Right cardiac atrium (tissue), 5 donors: ENCODE results near the gene TRIM73. TPM values are rescaled to one million over a fixed set of nuclear protein-coding genes. Genes with fewer than 3 reads are reported as not detected.
"Not testable (repeated sequence)": the region's sequence is repeated elsewhere in the genome, so short reads cannot be mapped to it uniquely, and the experiment has no call there.

Source experiments
- ATAC-seq, 2 donors: fragments of 200-7000 bp; cut with Tn5 transposase; one replicate each; pipeline versions ENCODE4 v1.8.0 to v1.9.1; 2020; ENCODE audit warnings: moderate library complexity in 2 of 2, mild to moderate bottlenecking in 1 of 2
- DNase-seq, 3 donors: peaks; one replicate each; pipeline ENCODE4 v3.0.0-alpha.2; 2020
- H3K27ac ChIP-seq: one replicate; pipeline ENCODE4 v1.5.1; 2013; ENCODE audit warnings: mild to moderate bottlenecking, low read length, control low read depth, moderate library complexity
- H3K27me3 ChIP-seq: one replicate; pipeline ENCODE4 v1.6.1; 2013; ENCODE audit not compliant: control insufficient read depth, insufficient read depth
- H3K4me1 ChIP-seq: one replicate; pipeline ENCODE4 v1.6.1; 2013; ENCODE audit warnings: low read length; ENCODE audit not compliant: control insufficient read depth, insufficient read depth
- H3K4me3 ChIP-seq: one replicate; pipeline ENCODE4 v1.5.1; 2013; ENCODE audit warnings: low read length, control low read depth
- H3K9me3 ChIP-seq: one replicate; pipeline ENCODE4 v1.6.1; 2013; ENCODE audit warnings: low read length; ENCODE audit not compliant: control insufficient read depth
- WGBS: extraction: QIAGEN DNeasy Blood & Tissue Kit; methylation state at CpG from one replicate; pipeline ENCODE4 v1.1.7; 2013; 5-methylcytosine and 5-hydroxymethylcytosine counted together
- intact Hi-C, 4 donors: fragments of 100-400 bp; cut with DNase I; formaldehyde crosslinking; loops; one replicate each; pipeline versions ENCODE4 v1.11.0 to v1.14.0; 2022 to 2023
- long read RNA-seq, 4 donors: library from polyadenylated mRNA; unstranded; transcript quantifications; one replicate each; pipeline ENCODE4 v2.0.0, GENCODE V29; 2020 to 2021
- polyA plus RNA-seq: library from polyadenylated mRNA; stranded (reverse); fragments of 200-250 nt; gene quantifications from one replicate; pipeline ENCODE4 v1.2.3, GENCODE V29; 2013
- total RNA-seq, 4 donors: library from RNA; stranded (reverse); fragmentation: NEBNext Ultra II Directional; extraction: Animal tissue kit (Norgen Biotek cat#: 25700); gene quantifications; one replicate each; pipeline ENCODE4 v1.2.1, GENCODE V29; 2021
- donor health status: healthy with polysubstance abuse.
- donor health status: DM: no; HTN: yes; CAD: no.
- donor health status: DM: no; HTN: no; CAD: no.
- donor health status: DM: no; HTN: yes; CAD: no; lungs with severe emphysema.
- donor health status: DM: yes; HTN: yes; CAD: no.

TRIM73 gene
- 1 to 10 TPM; 1.1 to 3.8 (median 1.2) TPM for total RNA-seq
- polyA plus RNA-seq = 1.0 TPM
- long read RNA-seq, donor 1 = 0 reads
- long read RNA-seq, donor 2, partial matches to known transcripts = 0 of 1 reads
- long read RNA-seq, donor 2, other reads (novel, unspliced or antisense) = 1 of 1 reads
- long read RNA-seq, donor 3, partial matches to known transcripts = 1 of 1 reads
- long read RNA-seq, donor 3, other reads (novel, unspliced or antisense) = 0 of 1 reads
- long read RNA-seq, donor 4, partial matches to known transcripts = 0 of 1 reads
- long read RNA-seq, donor 4, other reads (novel, unspliced or antisense) = 1 of 1 reads

DNA sequence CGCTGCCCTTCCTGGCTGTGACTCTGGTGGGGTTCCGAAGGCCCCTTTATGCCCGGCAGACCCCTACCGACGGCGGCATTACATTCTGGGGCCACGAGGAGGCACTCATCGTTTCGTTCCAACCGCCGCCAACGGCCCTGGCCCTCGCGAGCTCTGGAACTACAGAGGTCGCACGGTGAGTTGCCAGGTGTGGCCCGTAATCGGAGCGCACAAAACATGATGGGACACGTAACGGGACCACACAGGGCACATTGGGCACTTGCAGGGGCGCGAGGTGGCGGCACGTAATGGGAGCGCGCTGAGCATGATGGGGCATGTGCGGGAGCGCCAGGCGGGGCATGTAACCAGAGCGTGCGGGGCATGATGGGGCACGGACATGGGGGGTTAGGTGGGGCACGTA is at the start of gene TRIM73:
Gene TRIM73, plus strand, starts transcription at position 301 of the 400 bp plus-strand sequence. CDS start 3,305 bp downstream, outside the sequence.
- intact Hi-C loops, H3K27ac ChIP-seq, H3K9me3 ChIP-seq, H3K4me1 ChIP-seq, H3K27me3 ChIP-seq, H3K4me3 ChIP-seq: not testable (repeated sequence)
- ATAC-seq (peak; percentile 14 to 23), DNase-seq (peak in 1 of 3 donors; percentile 4)
- WGBS = 7% methylated on average over 13 of the region's 34 CpGs

- H3K4me3 ChIP-seq = peak overlapping the region; percentile 34
- H3K27me3 ChIP-seq, intact Hi-C loops, H3K4me1 ChIP-seq, H3K9me3 ChIP-seq: not testable (repeated sequence)
- ATAC-seq = peak; percentile 87 to 92
- under 1% methylated on average over 33 of the region's 70 CpGs for WGBS
- DNase-seq = peak; percentile 2 to 19 (median 12)
- H3K27ac ChIP-seq = peak overlapping the region; percentile 61
Observed at GRCh38 chr7:75358671-75359541, 36.5 kb upstream of the TRIM73 start.

DNA sequence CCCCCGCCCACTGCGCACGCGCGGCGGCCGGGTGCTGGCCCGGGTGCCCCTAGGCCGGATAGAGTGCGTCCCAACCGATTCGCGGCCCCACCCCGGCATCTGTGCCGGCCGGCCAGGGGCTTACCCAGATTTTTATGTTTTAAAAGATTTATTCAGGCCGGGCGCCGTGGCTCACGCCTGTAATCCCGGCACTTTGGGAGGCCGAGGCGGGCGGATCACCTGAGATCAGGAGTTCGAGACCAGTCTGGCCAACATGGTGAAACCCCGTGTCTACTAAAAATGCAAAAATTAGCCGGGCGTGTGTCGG is 35.9 kb upstream of the TRIM73 start:
- DNase-seq, intact Hi-C loops, H3K4me3 ChIP-seq, H3K4me1 ChIP-seq, H3K9me3 ChIP-seq, H3K27me3 ChIP-seq, ATAC-seq, H3K27ac ChIP-seq: not testable (repeated sequence)
- 0% methylated on average over 8 of the region's 29 CpGs for WGBS

DNA sequence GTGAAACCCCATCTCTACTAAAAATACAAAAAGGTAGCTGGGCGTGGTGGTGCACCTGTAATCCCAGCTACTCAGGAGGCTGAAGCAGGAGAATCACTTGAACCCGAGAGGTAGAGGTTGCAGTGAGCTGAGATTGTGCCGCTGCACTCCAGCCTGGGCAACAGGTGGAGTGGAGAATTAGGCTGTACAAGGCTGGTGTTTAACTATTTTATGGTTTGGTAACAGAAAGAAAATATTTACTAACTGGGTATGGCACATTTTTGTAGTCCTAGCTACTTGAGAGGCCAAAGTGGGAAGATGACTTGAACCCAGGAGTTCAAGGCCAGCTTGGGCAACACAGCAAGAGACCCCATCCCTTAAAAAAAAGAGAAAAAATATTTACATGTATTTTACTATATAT is 31.4 kb upstream of the TRIM73 start:
- intact Hi-C loops, DNase-seq, H3K9me3 ChIP-seq, H3K4me3 ChIP-seq, H3K4me1 ChIP-seq, H3K27me3 ChIP-seq, ATAC-seq, H3K27ac ChIP-seq: not testable (repeated sequence)
- WGBS = no CpG with 5 or more reads among the region's 3 CpGs

DNA sequence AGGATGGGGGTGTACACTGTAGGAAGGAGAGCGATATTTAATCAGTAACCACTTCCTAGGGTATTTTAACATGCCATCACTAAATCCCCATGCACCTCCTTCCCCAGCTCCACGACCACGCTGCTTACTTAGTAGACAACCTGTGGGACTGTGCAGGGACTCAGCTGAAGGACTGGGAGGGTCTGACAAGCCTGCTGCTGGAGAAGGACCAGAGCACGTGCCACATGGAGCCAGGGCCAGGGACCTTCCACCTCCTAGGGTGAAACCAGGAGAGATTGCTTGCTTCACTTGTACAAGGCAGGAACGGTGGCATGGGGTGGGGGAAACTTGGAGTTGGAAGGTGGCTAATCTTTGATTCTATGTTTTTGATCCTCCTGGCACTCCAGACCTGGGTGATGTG is 28.8 kb upstream of the TRIM73 start:
- peak in 1 of 2 donors; percentile 27 for ATAC-seq
- H3K9me3 ChIP-seq, H3K4me3 ChIP-seq, DNase-seq, H3K27ac ChIP-seq, intact Hi-C loops, H3K4me1 ChIP-seq, H3K27me3 ChIP-seq: not testable (repeated sequence)
- no CpG with 5 or more reads among the region's 5 CpGs for WGBS

DNA sequence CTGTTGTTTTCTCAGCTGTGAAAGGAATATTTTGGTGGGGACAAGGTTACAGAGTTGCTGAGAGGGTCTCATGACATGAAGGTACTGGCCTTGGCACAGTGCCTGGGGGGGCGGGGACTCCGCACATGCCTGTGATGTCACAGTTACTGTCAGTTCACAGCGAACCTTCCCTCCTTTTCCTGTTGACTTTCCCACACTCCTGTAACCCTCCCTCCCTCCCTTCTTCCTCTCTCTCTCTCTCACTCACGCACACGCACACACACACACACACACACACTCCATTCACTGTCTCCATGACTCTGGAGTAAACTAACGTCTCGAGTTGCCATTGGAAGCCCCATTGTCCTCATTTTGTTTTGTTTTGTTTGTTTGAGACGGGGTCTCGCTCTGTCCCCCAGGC is 28.1 kb upstream of the TRIM73 start:
- intact Hi-C loops, H3K4me3 ChIP-seq, H3K9me3 ChIP-seq, H3K27me3 ChIP-seq, H3K27ac ChIP-seq, H3K4me1 ChIP-seq, DNase-seq: not testable (repeated sequence)
- 20% methylated on average over 1 of the region's 9 CpGs for WGBS
- peak in 1 of 2 donors; percentile 41 for ATAC-seq

DNA sequence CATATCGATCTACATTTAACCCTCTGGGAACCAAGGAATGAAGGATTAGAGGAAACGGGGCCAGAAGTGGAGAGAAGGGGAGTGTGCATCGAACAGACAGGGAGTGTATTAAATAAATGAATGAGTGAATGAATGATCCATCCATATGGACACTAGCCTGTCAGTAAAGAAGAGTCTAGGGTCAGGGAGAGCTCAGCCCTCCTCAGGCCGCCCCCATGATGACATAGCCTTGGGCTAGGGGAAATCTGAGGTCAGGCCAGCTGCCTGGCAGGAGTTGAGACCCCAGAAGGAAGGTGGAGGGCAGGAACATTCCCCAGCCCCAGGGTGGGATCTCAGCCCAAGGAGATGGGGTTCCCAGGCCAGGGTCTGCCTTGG is 21.3 kb upstream of the TRIM73 start:
- intact Hi-C loops = not testable (repeated sequence)

DNA sequence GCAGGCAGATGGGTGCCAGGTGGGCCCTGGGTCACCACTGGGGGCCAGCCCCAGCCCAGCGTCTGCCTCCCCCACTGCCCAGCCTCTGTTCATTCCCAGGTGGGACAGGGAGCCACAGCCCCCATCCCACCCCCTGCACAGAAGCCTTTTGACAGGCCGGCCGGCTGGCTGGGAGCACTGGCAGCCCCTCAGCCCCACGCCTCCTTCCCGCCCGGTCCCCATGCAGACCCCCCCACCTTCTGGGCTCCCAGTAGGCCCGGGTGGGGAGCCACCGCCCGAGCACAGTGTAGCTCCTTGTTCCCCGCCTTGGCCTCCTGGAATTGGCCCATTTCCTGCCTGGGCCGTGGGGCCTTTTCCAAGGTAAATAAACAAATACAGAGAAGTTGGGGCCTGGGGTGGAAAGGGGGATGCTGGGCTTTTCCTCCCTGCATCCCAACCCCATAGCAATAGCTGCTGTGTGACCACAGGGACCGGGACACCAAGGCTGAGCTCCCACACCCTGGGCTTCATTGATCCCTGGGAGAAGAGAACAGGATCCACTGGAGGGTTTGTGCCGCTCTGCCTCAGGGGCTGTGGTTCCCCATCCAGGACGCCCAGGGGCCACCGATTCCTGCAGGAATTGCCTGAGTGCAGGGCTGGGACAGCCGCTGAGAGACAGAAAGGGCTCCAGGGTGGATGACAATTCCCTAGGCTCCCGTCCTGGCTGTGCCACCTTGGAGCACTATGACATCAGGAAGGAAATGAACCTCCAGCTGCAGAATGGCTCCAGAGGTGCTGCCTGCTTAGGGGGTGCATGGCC is 20.7 kb upstream of the TRIM73 start:
- no CpG with 5 or more reads among the region's 17 CpGs for WGBS
- H3K27me3 ChIP-seq, H3K4me3 ChIP-seq, H3K9me3 ChIP-seq, H3K27ac ChIP-seq, DNase-seq, H3K4me1 ChIP-seq, intact Hi-C loops: not testable (repeated sequence)
- peak; percentile 77 to 82 for ATAC-seq

More for the DNA sequence above, 21.3 kb upstream of the TRIM73 start:
- not testable (repeated sequence) for H3K27me3 ChIP-seq, H3K4me1 ChIP-seq, H3K4me3 ChIP-seq, DNase-seq, H3K27ac ChIP-seq, H3K9me3 ChIP-seq
- WGBS = no CpG with 5 or more reads among the region's 4 CpGs
- ATAC-seq = peak in 1 of 2 donors; percentile 51

GRCh38 chr7:75393194-75393593 is 2.2 kb upstream of the TRIM73 start:
- no CpG with 5 or more reads among the region's 6 CpGs for WGBS
- H3K9me3 ChIP-seq, H3K4me1 ChIP-seq, H3K27me3 ChIP-seq, DNase-seq, H3K4me3 ChIP-seq, H3K27ac ChIP-seq, intact Hi-C loops: not testable (repeated sequence)
- ATAC-seq = peak in 1 of 2 donors; percentile 21

- H3K27me3 ChIP-seq, H3K9me3 ChIP-seq, DNase-seq, H3K4me3 ChIP-seq, intact Hi-C loops, H3K27ac ChIP-seq, ATAC-seq, H3K4me1 ChIP-seq: not testable (repeated sequence)
- no CpG with 5 or more reads among the region's 2 CpGs for WGBS
Observed at GRCh38 chr7:75397865-75398264, 2.4 kb downstream of the TRIM73 start.
